Lower lobe of right lung (tissue), 2 donors: Measurements from ENCODE around the gene EDIL3. TPM values are rescaled to one million over a fixed set of nuclear protein-coding genes. Genes with fewer than 3 reads are reported as not detected.
"Not testable (repeated sequence)": the region's sequence is repeated elsewhere in the genome, so short reads cannot be mapped to it uniquely, and the experiment has no call there.

Source experiments
- ATAC-seq, 2 donors: fragments of 200-7000 bp; cut with Tn5 transposase; one replicate each; pipeline ENCODE4 v1.9.1; 2020 to 2022; ENCODE audit warnings: mild to moderate bottlenecking in 2 of 2, moderate library complexity in 2 of 2
- DNase-seq: peaks from one replicate; pipeline ENCODE4 v3.0.0-alpha.2; 2020
- H3K27ac ChIP-seq: fragments of 200-600 bp; one replicate; pipeline ENCODE4 v1.8.0; 2022
- H3K27me3 ChIP-seq: fragments of 200-600 bp; one replicate; pipeline ENCODE4 v1.8.0; 2022; ENCODE audit warnings: low read depth
- H3K36me3 ChIP-seq: fragments of 200-600 bp; one replicate; pipeline ENCODE4 v1.8.0; 2022; ENCODE audit warnings: mild to moderate bottlenecking
- H3K4me1 ChIP-seq: fragments of 200-600 bp; one replicate; pipeline ENCODE4 v1.8.0; 2022
- H3K4me3 ChIP-seq: fragments of 200-600 bp; one replicate; pipeline ENCODE4 v1.8.0; 2022; ENCODE audit warnings: mild to moderate bottlenecking
- H3K9me3 ChIP-seq: fragments of 200-600 bp; one replicate; pipeline ENCODE4 v1.8.0; 2022
- intact Hi-C: fragments of 100-400 bp; cut with DNase I; formaldehyde crosslinking; loops from one replicate; pipeline ENCODE4 v1.11.0; 2022
- total RNA-seq: library from RNA; stranded (reverse); fragmentation: NEBNext Ultra II Directional; extraction: Animal tissue kit (Norgen Biotek cat#: 25700); gene quantifications from one replicate; pipeline ENCODE4 v1.2.1, GENCODE V29; 2021
- TF ChIP-seq, protein P1 (sequence below): fragments of 200-600 bp; IDR thresholded peaks from one replicate; pipeline ENCODE4 v1.8.0; 2022; ENCODE audit warnings: antibody characterized with exemption, mild to moderate bottlenecking
- donor health status: DM: no; HTN: yes; CAD: no; lungs with severe emphysema.

EDIL3 gene
- total RNA-seq, 1 donor from 2014 or later, result 17.0 TPM

GRCh38 chr5:84028093-84028492 is 356.6 kb downstream of the EDIL3 start:
- Histone ChIP-seq H3K4me1 (no peaks in the 10 kb centered on the region), H3K27ac (no peak overlapping the region), H3K27me3 (no peaks in the 10 kb centered on the region), H3K9me3 (no peaks in the 10 kb centered on the region), H3K36me3 (no peaks in the 10 kb centered on the region), H3K4me3 (no peak overlapping the region)
- no peak for ATAC-seq
- intact Hi-C loops, result no loop called here
- DNase-seq, result no peak
- TF ChIP-seq, protein P1, sequence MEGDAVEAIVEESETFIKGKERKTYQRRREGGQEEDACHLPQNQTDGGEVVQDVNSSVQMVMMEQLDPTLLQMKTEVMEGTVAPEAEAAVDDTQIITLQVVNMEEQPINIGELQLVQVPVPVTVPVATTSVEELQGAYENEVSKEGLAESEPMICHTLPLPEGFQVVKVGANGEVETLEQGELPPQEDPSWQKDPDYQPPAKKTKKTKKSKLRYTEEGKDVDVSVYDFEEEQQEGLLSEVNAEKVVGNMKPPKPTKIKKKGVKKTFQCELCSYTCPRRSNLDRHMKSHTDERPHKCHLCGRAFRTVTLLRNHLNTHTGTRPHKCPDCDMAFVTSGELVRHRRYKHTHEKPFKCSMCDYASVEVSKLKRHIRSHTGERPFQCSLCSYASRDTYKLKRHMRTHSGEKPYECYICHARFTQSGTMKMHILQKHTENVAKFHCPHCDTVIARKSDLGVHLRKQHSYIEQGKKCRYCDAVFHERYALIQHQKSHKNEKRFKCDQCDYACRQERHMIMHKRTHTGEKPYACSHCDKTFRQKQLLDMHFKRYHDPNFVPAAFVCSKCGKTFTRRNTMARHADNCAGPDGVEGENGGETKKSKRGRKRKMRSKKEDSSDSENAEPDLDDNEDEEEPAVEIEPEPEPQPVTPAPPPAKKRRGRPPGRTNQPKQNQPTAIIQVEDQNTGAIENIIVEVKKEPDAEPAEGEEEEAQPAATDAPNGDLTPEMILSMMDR, result no peak

GRCh38 chr5:84018521-84018920 is 366.2 kb downstream of the EDIL3 start:
- ATAC-seq, H3K4me3 ChIP-seq, H3K27ac ChIP-seq, intact Hi-C loops, H3K9me3 ChIP-seq, H3K4me1 ChIP-seq, DNase-seq, H3K36me3 ChIP-seq, H3K27me3 ChIP-seq: not testable (repeated sequence)

DNA sequence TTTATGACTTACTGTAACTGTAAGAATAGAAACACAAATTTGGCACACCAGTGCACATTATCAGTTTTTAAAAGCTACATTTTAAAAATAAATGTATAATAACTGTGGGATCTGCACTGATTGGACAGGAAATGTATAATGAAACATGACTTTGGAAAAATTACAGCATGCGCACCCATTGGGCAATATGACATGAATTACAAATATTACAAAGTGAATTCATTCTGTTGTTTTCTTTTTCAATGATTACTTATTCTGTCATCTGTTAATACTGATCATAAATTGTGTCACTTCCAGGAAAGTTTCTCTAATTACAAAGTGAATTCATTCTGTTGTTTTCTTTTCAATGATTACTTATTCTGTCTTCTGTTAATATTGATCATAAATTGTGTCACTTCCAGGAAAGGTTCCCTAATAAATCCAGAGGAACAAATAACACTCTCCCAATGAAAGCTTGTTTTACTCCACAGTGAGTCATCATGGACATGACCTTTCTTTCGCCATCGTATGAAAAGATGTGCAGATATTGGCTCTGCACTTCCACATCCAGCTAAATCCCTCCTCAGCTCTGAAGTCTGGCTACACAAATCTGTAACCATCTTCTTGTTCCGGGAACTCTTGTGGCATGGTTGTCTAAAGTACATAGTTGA is 367.0 kb downstream of the EDIL3 start:
- intact Hi-C loops, result no loop called here
- Histone ChIP-seq H3K27ac (no peak overlapping the region), H3K9me3 (no peaks in the 10 kb centered on the region), H3K4me3 (no peak overlapping the region), H3K36me3 (no peaks in the 10 kb centered on the region), H3K27me3 (no peaks in the 10 kb centered on the region), H3K4me1 (no peaks in the 10 kb centered on the region)
- DNase-seq (no peak), ATAC-seq (no peak)
- TF ChIP-seq, protein P1, result no peak

GRCh38 chr5:84016085-84016484 is 368.6 kb downstream of the EDIL3 start:
- H3K9me3 ChIP-seq, result no peaks in the 10 kb centered on the region
- no peak for ATAC-seq
- no peak overlapping the region for H3K27ac ChIP-seq
- DNase-seq, result no peak
- TF ChIP-seq, protein P1, result no peak
- H3K4me3 ChIP-seq, result no peak overlapping the region
- no peaks in the 10 kb centered on the region for H3K4me1 ChIP-seq
- H3K36me3 ChIP-seq, result no peaks in the 10 kb centered on the region
- intact Hi-C loops, result no loop called here
- no peaks in the 10 kb centered on the region for H3K27me3 ChIP-seq

- H3K4me1 ChIP-seq, result no peaks in the 10 kb centered on the region
- no peaks in the 10 kb centered on the region for H3K36me3 ChIP-seq
- H3K27me3 ChIP-seq, result no peaks in the 10 kb centered on the region
- TF ChIP-seq, protein P1, result no peak
- H3K4me3 ChIP-seq, result no peak overlapping the region
- intact Hi-C loops, result no loop called here
- no peak for DNase-seq
- H3K27ac ChIP-seq, result no peak overlapping the region
- no peak for ATAC-seq
- no peaks in the 10 kb centered on the region for H3K9me3 ChIP-seq
These were observed 369.7 kb downstream of the EDIL3 start for GRCh38 chr5:84014966-84015365.

DNA sequence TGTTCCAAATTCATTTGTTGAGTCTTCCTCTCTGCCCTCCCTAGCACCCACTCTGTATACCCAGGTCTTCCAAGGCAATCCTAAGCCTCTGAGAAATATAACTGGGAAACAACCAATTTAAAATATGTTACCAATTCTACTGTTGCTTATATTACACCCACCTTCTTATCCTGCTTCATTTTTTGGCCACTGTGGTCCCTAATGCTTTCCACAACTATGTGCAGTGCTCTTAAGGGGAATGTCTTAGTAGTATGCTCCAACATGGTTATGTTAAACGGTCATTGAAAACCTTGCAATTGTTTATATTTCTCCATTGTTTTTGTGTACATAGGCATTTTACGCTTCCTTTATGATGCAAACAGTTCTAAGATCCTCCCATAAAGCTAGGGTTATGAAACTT is 390.9 kb downstream of the EDIL3 start:
- no peak for ATAC-seq
- no peak overlapping the region for H3K4me3 ChIP-seq
- H3K27me3 ChIP-seq, result no peaks in the 10 kb centered on the region
- H3K4me1 ChIP-seq, result no peaks in the 10 kb centered on the region
- H3K9me3 ChIP-seq, result no peaks in the 10 kb centered on the region
- no peak for DNase-seq
- intact Hi-C loops, result no loop called here
- H3K36me3 ChIP-seq, result no peaks in the 10 kb centered on the region
- no peak overlapping the region for H3K27ac ChIP-seq
- TF ChIP-seq, protein P1, result no peak
